Measurements from ENCODE around the gene FMNL2. TPM values are rescaled to one million over a fixed set of nuclear protein-coding genes. Genes with fewer than 3 reads are reported as not detected.

FMNL2 gene
- total RNA-seq, 1 experiment from 2014 or later: 22.7 TPM

DNA sequence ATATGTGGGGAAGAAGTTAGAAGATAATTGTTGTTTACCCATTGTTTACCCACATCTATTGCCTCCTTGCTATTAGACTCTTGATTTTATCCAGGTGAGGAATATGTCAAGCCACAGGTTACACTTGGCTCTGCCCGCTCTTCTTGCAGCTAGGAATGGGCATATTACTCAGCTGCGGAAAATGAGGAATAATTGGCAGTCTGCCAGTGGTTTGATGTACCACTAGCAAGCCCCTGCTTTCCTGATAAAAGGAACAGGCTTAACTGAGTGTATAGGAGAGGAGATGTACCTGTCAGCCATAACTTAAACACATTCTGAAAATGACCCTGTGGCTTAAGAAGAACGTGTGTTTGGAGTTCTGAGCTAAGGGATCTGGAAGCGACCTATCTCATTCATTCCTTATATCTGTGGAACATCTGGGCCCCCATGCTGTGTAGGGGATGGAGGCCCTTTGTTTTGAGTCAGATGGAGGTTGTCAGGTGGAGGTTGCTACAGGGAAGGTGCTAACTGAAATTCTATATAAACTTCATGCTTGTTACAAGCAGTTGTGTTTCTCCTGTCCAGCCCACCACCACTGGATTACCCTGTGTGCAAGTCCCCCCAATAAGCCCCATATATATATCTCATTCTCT is 4.6 kb upstream of the FMNL2 start:
- H3K9me3 ChIP-seq (replicated peaks): no peaks in the 10 kb centered on the region
- no peaks in the 10 kb centered on the region for H3K4me1 ChIP-seq
- no peak overlapping the region for H3K27ac ChIP-seq
- H3K27me3 ChIP-seq: no peaks in the 10 kb centered on the region
- no peak overlapping the region for H3K4me3 ChIP-seq
- peak in 1 of 2 experiments; percentile 16 for DNase-seq
- no peaks in the 10 kb centered on the region for H3K36me3 ChIP-seq

DNA sequence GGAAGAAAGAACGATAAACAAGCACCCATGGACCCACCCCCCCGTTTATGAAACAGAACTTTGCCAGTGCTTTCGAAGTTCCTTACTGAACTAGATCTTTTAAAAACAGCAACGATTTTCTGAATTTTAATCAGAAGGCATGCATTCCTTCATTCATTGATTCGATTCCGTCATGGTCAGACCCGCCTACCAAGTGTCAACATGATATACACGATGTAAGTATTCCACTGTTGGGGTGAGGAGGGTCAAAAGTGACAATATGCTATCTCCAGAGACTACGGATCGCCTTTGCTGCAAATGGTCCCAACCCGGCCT is 316 bp upstream of the FMNL2 start:
- H3K27me3 ChIP-seq: no peaks in the 10 kb centered on the region
- H3K4me3 ChIP-seq: peak overlapping the region; percentile 82
- H3K27ac ChIP-seq: peak overlapping the region; percentile 7; the same call in 1 of the 2 replicates
- DNase-seq: no peak
- H3K4me1 ChIP-seq: no peaks in the 10 kb centered on the region
- H3K9me3 ChIP-seq (replicated peaks): no peaks in the 10 kb centered on the region
- no peaks in the 10 kb centered on the region for H3K36me3 ChIP-seq

DNA sequence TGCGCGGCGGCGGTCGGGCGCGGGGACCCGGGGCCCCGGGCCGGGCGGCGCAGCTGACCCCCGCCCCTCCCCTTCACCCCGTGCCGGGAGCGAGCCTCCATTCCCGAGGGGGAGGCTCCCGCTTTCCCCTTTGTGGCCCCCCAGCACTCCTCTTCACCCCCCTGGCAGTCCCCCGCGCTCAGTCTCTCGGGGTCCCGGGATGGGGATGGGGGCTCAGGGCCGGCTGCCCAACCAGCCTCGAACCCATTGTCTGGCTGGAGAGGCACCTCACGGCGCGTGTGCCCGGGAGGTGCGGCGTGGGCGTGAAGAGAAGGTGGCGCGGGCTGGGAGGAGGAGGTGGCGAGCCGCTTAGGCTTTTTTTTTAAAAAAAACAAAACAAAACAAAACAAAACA is 748 bp downstream of the FMNL2 start:
- H3K9me3 ChIP-seq (replicated peaks): no peaks in the 10 kb centered on the region
- DNase-seq: no peak
- no peaks in the 10 kb centered on the region for H3K4me1 ChIP-seq
- no peak overlapping the region; the same call in 1 of the 2 replicates for H3K27ac ChIP-seq
- no peaks in the 10 kb centered on the region for H3K27me3 ChIP-seq
- H3K4me3 ChIP-seq: peak overlapping the region; percentile 82
- no peaks in the 10 kb centered on the region for H3K36me3 ChIP-seq

DNA sequence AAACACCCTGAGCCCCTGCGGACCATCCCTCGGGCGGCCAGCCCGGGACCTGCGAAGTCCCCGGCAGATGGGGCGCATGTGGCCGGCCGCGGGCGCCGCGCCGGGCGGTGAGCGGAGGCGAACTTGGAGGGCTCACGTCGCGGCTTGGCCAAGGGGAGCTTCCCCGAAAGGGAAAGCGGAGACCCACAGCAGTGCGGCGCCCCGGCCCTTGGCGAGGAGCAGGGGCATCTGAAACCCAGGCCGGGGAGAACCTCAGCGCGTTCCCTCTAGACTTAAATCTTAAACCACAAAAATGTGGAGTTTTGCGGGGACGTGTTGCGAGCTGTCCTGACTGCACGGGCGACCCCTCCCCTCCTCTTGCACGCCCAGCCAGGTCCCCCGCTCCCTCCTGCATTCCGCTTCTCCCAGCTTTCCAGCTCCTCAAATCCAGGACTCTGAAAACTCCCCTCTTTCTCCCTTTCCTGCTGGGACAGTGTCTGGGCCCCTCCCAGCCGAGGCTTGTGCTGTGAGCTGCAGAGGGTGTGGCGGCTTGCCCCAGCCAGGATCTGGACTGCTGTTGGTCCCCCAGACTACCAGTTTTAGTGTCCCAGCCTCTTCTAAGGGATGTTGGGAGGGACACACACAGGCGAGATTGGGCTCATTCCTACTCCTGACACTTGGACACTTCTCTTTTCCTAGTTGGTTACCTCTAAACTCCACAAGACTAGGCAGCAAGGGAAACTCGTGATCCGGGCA is 1.3 kb downstream of the FMNL2 start:
- H3K4me1 ChIP-seq: no peaks in the 10 kb centered on the region
- H3K9me3 ChIP-seq (replicated peaks): no peaks in the 10 kb centered on the region
- H3K27ac ChIP-seq: no peak overlapping the region; the same call in 1 of the 2 replicates
- no peaks in the 10 kb centered on the region for H3K27me3 ChIP-seq
- H3K4me3 ChIP-seq: peak overlapping the region; percentile 82
- DNase-seq: peak; percentile 50 to 65
- H3K36me3 ChIP-seq: no peaks in the 10 kb centered on the region

DNA sequence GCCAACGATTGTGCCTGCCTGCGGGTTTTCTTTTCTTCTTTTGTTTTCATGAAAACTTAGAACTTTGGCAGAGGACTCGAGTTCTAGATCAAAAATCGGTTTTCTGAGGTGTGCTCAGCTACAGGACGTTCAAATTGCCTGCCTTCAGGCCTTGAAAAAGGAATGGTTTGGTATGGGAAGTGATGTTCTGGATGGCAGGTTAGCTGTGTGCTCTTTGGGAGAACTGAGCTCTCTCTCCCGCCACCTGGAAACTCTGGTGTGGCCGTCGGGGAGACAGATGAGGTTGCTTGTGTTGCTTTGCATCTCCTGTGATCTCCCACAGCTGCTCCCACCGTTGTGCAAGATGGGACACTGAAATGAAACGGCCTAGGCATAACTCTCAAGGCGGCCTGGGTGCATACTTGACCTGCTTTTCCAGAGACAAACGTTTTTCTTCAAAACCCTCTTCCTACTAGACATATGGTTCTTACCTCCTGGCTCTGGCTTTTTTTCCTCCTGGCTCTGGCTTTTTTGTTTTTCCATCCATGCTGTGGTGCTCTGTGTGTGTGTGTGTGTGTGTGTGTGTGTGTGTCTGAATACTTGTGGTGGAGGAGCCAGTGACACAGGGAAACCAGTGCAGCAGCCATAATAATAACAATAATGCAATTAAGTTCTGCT is 2.0 kb downstream of the FMNL2 start:
- peak; percentile 3 to 26 for DNase-seq
- Histone ChIP-seq H3K9me3 (replicated peaks) (no peaks in the 10 kb centered on the region), H3K27me3 (no peaks in the 10 kb centered on the region), H3K4me3 (peak overlapping the region; percentile 82), H3K4me1 (no peaks in the 10 kb centered on the region), H3K27ac (no peak overlapping the region), H3K36me3 (no peaks in the 10 kb centered on the region)

DNA sequence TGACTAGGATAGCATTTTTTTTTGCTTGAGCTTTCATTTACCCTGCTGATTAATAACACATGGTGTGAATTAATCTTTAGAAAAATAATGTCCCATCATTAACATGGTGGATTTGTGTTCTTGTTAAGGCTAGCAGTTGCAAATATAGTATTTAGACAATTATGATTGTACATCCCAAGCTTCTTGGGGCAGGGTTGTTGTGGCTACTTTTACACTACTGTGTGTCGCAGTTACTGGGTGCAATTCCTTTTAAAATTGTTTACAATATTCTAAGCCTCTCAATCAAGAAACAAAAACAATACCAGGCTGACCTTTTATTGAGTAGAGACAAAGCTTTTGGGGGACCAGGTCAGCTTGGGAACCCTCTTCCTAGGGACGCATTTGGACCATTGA is 2.5 kb downstream of the FMNL2 start:
- H3K4me3 ChIP-seq: no peak overlapping the region
- no peaks in the 10 kb centered on the region for H3K4me1 ChIP-seq
- H3K9me3 ChIP-seq (replicated peaks): no peaks in the 10 kb centered on the region
- H3K27ac ChIP-seq: no peak overlapping the region
- no peaks in the 10 kb centered on the region for H3K36me3 ChIP-seq
- H3K27me3 ChIP-seq: no peaks in the 10 kb centered on the region
- DNase-seq: no peak

DNA sequence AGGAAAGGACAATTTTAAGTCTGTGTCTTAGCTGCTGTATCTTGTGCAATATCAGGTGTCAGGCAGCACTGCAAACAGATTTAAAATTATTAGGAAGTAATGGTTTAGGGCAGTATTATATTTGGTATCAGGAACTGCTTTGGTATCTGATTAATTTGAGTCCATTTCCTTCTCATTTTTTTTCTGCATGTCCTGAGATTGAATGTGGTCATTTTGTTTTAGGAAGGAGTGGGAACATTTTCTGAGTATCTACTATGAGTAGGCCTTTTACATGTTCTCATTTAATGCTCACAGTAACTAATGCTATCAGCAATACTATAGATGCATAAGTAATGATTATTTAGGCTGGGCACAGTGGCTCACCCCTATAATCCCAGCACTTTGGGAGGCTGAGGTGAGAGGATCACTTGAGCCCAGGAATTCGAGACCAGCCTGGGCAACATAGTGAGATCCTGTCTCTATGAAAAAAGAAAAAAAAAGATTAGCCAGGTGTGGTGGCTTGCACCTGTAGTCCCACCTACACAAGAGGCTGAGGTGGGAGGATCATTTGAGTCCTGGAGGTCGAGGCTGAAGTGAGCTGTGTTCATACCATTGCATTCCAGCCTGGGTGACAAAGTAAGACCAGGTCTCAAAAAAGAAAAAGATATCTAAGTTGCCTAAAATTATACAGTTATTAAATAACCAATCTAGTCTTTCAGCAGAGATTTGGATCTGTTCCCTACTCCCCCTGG is 4.7 kb downstream of the FMNL2 start:
- Histone ChIP-seq H3K9me3 (replicated peaks) (no peaks in the 10 kb centered on the region), H3K4me3 (no peak overlapping the region), H3K27me3 (no peaks in the 10 kb centered on the region), H3K27ac (no peak overlapping the region), H3K36me3 (no peaks in the 10 kb centered on the region), H3K4me1 (no peaks in the 10 kb centered on the region)
- DNase-seq: no peak

DNA sequence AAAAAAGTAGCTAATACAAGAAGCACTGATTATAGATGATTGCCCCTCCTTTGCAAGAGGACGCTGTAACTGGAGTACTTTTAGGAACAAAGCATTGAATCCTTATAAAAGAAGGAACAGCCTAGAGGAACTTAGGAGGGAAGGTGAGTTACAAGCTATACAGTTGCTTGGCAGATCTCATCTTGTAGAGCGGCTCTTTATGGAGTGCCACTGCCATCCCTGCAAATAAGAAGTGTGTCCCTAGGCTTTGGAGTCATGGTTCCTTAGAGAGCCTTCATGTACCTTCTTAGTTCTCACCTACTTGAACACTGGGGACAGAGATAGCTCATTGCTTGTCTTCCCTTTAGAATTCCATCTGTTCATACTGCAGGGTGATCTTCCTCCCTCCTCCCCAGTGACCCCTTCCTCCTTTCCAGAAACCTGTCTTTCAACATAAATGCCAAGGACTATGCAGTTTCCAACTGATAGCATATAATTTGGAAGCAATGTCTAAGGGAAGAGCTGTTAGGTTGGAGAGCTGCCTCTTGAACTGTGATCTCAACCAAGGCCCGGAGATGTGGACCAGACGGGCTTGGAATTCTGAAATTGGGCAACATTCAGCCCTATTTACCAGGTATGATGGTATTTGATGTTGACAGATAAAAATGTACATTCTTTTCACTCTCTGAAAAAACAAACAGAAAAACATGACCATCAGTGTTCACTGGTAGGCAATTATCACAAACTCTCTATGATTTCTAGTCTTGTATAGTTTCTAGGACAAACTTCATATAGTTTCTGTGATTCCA is 7.5 kb downstream of the FMNL2 start:
- H3K4me3 ChIP-seq: no peak overlapping the region
- H3K27ac ChIP-seq: no peak overlapping the region
- no peaks in the 10 kb centered on the region for H3K9me3 ChIP-seq (replicated peaks)
- DNase-seq: no peak
- no peaks in the 10 kb centered on the region for H3K36me3 ChIP-seq
- H3K27me3 ChIP-seq: no peaks in the 10 kb centered on the region
- H3K4me1 ChIP-seq: no peaks in the 10 kb centered on the region

DNA sequence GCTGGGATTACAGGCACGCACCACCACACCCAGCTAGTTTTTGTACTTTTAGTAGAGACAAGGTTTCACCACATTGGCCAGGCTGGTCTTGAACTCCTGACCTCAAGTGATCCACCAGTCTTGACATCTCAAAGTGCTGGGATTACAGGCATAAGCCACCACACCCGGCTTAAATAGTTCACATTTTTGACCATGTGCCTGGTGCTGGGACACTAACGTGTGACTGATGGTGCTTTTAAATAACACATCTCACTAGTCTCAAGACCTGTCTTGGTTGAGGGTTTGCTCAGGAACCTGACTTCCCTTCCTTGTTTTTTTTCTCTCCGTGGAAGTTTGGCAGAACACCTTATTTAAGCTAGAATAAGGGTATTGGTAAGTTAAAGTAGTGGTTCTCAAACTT is 8.5 kb downstream of the FMNL2 start:
- no peaks in the 10 kb centered on the region for H3K27me3 ChIP-seq
- H3K27ac ChIP-seq: no peak overlapping the region
- DNase-seq: no peak
- no peak overlapping the region for H3K4me3 ChIP-seq
- H3K4me1 ChIP-seq: no peaks in the 10 kb centered on the region
- H3K9me3 ChIP-seq (replicated peaks): no peaks in the 10 kb centered on the region
- H3K36me3 ChIP-seq: no peaks in the 10 kb centered on the region

DNA sequence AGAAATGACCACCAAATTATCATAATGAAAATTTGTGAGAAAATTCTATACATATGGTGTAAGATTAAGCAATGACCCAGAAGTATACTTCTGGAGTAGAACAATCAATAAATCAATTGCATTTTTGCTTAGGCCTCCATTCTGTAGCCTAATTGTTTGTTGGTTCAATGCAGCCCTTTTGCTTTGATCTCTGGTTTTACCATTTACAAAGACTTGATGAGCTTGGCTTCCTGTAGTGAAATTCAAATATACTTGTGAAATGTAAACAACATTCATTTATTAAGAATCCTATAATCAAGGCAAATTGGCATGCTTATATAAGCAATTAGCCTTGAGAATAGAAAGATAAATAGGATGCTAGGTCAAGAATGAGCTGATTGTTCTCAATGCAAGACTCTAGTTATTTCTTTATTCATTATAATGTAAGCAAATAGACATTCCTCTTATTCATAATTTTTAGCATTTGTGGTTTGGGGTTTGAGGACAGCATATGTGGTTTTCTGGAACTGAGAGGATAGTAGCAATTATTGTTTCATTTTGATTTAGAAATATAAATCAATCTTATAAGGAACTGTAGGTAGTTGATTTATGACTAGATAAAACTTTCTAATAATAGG is 9.7 kb downstream of the FMNL2 start:
- Histone ChIP-seq H3K9me3 (replicated peaks) (no peaks in the 10 kb centered on the region), H3K27me3 (no peaks in the 10 kb centered on the region), H3K4me1 (no peaks in the 10 kb centered on the region), H3K36me3 (no peaks in the 10 kb centered on the region), H3K4me3 (no peak overlapping the region), H3K27ac (no peak overlapping the region)
- DNase-seq: no peak

DNA sequence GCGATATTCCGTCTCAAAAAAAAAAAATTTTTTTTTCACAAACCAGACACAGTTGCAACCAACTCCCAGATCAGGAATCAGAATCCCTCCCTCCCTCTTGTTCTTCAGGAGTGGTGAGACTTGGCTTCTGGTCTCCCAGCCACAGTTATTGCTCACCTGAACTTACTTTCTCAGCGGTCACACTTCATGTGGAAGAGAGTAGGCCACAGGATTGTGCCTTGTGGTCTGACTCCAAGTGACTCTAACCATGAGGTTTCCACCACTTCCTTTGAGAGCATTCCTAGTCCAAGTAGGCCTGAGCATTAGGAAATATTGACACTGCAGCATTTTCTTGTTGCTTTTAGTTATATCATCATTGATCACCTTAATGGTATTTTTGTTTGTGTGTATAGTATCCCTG is 12.1 kb downstream of the FMNL2 start:
- H3K4me1 ChIP-seq: peaks cover 5% of the 10 kb centered on the region
- H3K36me3 ChIP-seq: no peaks in the 10 kb centered on the region
- no peak for DNase-seq
- no peak overlapping the region for H3K27ac ChIP-seq
- no peaks in the 10 kb centered on the region for H3K27me3 ChIP-seq
- no peaks in the 10 kb centered on the region for H3K9me3 ChIP-seq (replicated peaks)
- H3K4me3 ChIP-seq: no peak overlapping the region

DNA sequence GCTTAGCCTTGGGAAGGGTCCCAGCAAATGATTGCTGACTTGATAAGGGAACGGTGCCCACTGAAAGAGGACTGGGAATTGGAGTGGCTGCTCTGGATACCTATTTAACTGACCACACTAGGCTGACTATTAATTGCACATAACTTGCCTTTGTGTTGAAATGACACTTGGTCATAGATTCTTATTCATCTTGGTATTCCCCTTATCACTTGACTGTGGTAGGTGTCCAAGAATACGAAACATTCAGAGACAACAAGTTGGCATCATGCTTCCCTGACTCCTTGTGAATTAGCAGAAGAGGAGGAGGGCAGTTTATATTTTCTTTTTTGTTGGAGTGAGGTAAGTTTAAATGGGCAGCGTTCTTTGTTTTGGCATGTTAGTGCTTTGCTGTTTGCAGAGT is 13.4 kb downstream of the FMNL2 start:
- H3K4me1 ChIP-seq: peaks cover 10% of the 10 kb centered on the region
- no peak for DNase-seq
- H3K27me3 ChIP-seq: no peaks in the 10 kb centered on the region

DNA sequence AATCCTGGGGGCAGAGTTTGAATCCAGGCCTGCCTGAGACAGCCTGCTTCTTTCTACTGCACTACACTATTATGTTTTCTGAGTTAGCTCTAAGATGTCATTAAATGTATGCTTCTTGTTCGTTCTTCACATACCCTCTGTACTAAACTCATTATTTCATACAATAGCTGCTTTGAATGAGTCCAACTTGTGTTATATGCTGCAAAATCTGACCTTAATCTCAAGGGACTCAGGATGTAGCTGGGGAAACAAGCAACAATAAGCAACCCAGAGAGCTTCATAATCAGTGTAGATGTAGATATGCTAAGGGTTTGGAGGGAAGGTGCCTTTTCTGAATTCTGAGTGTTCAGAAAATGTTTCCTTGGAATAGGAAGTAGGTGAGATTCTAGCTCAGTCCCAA is 14.4 kb downstream of the FMNL2 start:
- Histone ChIP-seq H3K4me1 (peaks cover 10% of the 10 kb centered on the region), H3K27me3 (no peaks in the 10 kb centered on the region), H3K4me3 (no peak overlapping the region), H3K9me3 (replicated peaks) (no peaks in the 10 kb centered on the region), H3K27ac (no peak overlapping the region), H3K36me3 (no peaks in the 10 kb centered on the region)
- no peak for DNase-seq

More for the DNA sequence above, 13.4 kb downstream of the FMNL2 start:
- Histone ChIP-seq H3K36me3 (no peaks in the 10 kb centered on the region), H3K4me3 (no peak overlapping the region), H3K27ac (no peak overlapping the region), H3K9me3 (replicated peaks) (no peaks in the 10 kb centered on the region)

DNA sequence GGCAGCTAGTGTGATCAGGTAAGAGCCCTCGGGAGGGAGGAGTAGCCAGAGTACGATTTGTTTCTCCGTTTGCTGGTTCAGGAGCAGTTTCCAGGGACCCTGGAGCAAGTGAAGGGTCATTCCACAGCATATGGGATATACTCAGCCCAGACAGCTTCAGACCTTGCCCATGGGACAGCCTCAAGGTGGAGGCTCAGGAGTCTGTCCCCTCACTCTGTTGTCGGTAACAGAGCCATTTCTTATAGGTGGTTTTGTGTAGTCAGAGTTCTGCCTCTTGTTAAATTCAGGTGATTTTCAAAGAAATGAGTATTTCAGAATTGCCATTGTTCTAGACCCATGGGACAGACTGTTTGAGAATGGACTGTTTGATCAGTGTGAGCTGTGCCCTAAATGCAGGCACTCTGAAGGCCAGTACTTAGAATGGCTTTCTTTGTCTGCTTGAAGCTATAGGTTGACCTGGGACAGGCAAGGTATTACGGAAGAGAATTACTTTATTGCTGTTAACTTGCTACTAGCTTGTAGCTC is 15.2 kb downstream of the FMNL2 start:
- H3K4me3 ChIP-seq: no peak overlapping the region
- no peak overlapping the region for H3K27ac ChIP-seq
- DNase-seq: no peak
- peaks cover 10% of the 10 kb centered on the region for H3K4me1 ChIP-seq
- no peaks in the 10 kb centered on the region for H3K27me3 ChIP-seq
- H3K36me3 ChIP-seq: no peaks in the 10 kb centered on the region
- no peaks in the 10 kb centered on the region for H3K9me3 ChIP-seq (replicated peaks)
